Activated CD4-positive, alpha-beta T cell treated with anti-CD3 and anti-CD28 coated beads for 1 hour (primary cell): ENCODE measurements around the gene CA12.

Experiments
- DNase-seq: peaks from one replicate; pipeline ENCODE4 v3.0.0-alpha.2; 2020

The CA12 gene

DNA sequence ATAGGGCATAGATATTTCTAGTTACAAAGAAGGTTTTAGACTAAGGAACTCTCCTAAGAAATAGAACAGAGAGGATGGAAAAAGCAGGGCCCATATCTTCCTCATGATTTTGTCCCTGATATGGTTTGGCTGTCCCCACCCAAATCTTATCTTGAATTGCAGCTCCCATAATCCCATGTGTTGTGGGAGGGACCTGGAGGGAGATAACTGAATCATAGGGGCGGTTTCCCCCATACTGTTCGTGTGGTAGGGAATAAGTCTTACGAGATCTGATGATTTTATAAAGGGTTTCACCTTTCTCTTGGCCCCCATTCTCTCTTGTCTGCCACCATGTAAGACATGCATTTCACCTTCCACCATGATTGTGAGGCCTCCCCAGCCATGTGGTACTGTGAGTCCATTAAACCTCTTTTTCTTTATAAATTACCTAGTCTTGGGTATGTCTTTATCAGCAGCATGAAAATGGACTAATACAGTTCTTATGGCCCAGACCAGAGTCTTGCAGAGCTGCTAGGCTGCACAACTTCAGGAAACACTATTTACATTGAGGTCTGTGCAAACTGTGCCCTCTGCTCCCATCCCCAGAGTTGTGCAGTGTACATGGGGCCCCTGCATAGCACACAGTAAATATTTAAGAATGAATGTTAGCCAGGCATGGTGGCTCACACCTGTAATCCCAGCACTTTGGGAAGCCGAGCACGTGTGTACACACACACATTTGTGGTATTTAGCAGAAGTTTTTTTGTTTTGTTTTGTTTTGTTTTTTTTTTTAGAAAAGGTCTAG is 20.3 kb upstream of the CA12 start:
- DNase-seq: no peak

DNA sequence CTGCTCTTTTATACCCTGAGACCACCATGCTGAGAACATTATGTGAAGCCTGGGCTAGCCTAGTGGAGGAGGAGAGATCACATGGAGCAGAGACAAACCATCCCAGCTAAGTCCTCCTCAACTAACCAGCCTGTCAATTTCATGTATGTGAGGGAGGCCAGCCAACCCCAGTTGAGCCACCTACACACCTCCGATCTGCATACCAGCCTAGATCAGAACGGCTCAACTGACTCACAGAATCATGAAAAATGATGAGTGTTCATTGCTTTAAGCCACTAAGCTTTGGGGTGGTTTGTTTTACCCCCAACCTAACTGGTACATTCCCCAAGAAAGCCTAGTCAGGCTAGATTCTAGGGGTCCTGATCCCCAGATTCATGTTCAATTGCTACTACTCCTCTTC is 19.4 kb upstream of the CA12 start:
- no peak for DNase-seq

DNA sequence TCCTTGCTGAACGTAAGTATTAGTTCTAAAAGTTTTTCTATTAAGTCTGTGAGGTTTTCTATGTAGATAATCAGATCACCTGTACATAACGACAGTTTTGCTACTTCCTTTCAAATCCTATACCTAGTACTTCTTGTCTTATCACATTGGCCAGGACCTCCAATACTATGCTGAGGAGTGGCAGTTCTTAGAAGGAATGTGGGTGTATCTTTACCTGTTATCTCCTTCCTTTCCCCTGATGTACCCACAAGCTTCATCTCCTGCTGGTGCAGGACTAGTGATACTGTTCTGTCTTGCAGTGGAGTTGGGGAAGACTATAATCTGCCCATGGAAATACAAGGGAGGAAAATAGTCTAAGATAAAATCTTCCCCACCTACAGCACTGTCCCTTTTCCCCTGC is 16.8 kb upstream of the CA12 start:
- no peak for DNase-seq

DNA sequence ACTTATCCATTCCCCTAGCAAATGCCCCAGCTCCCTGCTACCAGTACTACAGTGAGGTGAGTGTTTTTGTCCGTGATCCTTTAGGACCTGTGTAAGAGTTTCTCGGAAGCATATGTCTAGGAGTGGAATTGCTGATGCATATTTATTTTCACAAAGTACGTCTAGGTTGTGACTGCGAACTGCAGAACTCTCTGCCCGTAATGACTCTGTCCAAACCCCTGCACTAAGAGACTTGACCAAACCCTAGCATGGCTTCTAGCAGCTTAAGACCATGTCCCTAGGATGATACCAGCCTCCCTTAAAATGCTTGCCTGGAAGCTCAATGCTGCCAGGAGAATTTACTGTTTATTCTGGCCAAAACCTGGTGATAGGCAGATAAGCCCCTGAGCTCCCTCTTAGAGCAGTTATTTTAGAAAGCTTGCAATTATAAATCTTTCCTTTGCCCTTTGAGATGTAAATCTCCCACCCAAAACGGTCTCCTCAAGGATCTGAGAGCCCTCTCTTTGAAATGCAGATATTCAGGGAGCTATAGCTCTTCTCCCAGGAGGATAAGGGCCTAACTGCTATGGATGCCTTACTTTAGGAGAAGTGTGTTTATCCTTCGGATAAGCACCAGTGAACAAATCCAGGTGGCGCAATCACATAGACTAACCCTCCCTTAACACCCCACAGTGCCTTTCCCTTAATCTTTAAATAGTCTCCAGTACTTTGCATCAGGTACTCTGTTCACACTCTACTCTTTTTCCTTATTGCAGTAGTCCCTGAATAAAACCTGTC is 14.7 kb upstream of the CA12 start:
- DNase-seq: no peak

DNA sequence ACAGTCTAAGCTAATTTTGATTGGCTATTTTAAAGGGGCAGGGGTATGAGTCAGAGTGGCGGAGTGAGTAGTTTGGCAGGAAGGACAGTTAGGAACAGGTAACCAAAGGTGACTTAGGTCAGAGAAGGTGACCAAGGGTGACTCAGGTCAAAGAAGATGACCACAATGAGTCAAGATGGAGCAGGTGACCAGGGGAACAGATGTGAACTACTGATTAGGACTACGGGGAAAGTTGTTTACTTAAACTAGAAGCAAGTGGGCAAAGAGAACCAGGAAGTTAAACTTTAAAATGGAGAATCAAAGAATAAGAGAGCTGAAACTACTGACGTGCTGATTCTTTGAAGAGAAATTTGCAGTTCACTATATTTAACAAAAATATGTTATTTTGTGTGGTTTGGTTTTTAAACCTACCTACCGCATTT is 14.1 kb upstream of the CA12 start:
- DNase-seq: no peak

DNA sequence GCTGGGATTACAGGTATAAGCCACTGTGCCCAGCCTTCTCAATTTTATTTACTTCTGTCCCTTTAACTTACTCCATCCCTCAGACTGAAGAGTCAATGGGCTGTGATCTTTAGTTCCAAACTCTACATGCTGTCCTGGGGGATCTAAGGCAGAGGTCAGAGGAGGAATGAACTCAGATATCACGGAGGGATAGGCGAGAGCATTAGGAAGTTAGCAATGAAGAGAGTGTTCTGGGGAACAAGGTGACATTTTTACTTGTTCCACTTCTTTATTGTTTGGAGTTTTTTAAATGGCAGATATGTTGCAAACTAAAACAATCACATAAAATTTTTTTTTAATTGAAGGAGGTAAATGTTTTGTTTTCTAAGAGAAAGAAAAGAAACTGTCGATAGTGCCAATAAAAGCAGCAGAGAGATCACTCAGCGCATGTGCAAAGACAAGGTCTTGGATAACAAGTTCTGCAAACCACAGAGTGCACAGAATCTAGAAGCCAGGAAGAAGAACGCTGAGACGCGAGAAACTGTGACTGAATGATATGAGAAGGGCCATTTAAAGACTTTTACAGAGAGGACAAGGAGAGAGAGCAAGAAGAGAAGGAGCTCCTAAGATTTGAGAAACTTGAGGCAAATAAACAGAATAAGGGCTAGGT is 10.8 kb upstream of the CA12 start:
- DNase-seq: no peak

DNA sequence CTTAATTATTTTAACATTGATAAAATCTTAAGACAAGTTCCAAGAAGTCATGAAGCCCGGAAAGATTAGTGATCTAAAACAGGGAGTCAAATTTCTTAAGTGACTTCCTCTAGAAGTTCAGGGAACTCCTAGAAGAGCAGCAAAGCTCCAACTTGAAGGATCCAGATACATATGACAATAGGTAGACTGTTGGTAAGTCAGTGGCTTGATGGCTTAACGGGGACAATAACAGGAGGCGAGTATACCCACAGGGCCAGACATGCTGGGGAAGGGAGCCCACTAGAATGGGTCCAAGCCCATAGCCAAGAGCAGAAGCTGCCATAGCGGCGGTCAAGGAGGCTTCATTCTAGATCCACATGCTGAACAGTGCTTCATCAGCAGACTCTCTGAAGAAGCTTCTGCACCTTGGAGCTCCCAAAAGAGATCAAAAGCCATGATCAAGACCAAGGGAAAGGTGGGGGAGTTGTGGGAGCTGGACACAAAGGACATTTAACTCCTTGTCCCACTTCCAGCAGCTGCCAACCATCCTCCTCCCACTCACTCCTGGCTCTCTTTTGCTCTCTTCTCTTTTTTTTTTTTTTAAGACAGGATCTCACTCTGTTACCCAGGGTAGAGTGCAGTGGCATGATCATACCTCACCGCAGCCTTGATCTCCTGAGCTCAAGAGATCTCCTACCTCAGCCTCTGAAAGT is 10.2 kb upstream of the CA12 start:
- DNase-seq: no peak

DNA sequence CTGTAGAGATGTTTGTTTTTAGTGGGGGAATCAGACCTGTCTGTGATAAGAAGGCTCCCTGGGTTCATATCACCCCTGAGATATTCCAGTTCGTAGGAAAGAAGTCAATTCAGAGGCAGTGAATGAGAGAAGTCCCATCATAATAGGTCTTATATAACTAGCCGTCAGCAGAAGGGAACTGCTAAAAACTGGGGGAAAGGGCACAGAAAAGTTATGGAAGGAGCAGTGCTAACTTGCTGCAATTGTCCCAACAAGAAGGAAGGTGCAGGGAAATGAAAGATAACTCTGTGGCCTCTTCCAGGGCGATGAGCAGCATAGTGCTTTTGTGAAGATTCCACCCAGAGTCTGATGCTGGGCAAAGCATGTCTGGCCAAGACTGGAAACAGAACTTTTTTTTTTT is 9.0 kb upstream of the CA12 start:
- no peak for DNase-seq

DNA sequence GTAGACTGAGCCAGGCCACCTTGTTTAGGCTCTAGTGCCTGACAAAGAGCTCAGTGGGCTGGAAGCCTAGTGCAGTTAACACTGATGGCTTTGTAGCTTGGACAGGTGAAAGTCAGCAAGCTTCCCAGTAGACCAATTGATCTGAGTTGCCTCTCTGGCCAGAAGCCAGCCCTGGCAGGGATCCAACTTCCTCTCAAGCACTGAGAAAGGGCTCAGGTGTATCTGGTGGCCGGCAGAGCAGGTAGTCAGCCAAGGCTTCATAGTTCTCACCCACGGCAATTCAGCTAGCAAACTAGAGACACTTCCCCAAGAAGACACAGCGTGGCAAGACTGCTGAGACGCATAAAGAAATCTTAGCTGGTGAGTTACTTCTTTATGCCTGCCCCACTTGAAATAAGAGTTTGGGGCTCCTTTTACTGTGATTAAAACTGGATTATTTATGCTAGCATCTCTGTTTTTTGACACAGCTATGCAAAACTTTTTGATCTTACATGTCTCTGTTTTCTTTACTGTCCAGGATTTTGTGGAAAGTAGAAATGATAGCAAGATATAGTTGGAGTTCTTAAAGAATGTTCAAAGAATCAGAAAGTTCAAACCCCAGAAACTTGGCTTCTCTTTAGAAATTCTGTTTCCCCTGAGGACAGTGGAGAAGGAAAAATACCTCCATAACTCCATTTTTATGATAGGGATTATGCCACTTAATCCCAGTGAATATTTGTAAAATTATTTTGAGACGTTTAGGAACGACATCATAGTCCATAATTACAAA is 8.4 kb upstream of the CA12 start:
- no peak for DNase-seq

DNA sequence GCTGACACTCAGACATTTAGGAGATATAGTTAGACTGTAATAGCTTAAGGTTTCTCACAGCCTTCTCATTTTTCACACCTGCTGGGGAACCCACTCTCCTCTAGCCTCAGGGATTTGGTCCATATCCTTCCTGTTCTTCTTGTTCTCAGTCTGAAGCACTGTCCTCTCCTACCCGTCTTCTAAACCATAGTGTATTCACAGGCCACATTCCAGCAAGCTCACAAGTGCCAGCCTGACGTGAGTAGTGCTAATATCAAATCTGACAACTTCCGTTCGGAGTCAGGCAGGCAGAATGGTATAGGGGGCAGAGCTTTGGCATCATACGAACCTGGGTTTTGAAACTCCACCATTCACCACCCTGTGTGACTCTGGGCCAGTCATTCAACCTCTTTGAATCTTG is 6.9 kb upstream of the CA12 start:
- no peak for DNase-seq

DNA sequence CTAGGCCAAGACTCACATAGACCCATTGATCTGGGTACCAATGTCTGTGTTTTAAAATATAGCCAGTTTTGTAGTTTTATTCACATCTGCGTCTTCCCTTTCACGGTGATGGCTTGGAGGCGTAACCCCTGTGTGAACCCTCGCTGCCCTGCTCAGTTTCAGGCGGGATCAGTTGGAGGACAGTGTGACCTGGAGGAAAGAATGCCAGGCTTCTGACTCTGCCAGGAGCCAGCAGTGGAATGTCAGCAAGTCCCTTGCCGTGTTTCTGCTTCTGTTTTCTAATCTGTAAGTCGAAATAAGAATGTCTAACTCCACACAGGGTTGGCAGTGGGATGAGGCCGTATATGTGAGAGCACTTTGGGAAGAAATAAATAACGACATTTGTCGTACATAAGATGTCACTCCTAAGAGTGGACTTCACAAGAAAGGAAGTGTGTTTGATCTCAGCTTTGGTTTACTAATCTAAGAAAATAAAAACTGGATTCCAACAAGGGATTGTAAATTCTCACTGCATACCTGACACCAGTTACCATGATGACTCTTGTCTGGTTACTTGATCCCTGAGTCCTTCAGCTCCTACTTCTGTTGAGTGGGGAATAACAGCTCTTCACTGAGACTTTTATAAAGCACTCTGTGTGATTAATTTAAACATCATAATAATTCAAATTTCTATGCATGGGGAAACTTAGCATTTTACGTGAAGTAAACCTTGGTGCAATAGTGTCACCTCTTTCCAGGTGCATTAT is 6.3 kb upstream of the CA12 start:
- DNase-seq: no peak

DNA sequence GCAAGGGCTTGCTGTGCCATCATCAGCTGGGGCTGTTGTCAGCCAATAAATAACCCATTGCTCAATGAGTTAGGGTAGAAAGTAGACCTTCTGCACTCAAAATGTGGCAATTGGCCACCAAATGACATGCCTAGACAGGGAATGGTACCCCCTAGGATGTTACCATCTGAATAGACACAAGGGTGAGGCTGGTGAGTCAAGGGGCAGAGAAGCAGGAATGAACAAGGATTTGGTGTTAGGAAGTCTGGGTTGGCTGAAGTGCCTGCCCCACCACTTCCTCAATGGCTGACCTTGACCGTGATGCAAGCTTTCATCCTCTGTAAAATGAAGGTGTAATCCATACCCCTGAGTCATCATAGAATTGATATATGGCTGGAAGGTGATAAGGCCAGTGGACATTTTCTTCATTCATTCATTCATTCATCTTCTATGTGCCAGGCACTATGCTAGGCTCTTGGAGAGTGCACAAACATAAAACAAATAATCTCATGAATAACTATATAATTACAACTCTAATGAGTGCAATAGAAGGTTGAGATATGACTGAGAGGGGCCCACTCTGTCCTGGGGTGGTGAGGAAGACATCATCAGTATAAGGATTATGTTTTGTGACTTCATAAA is 4.4 kb upstream of the CA12 start:
- no peak for DNase-seq

DNA sequence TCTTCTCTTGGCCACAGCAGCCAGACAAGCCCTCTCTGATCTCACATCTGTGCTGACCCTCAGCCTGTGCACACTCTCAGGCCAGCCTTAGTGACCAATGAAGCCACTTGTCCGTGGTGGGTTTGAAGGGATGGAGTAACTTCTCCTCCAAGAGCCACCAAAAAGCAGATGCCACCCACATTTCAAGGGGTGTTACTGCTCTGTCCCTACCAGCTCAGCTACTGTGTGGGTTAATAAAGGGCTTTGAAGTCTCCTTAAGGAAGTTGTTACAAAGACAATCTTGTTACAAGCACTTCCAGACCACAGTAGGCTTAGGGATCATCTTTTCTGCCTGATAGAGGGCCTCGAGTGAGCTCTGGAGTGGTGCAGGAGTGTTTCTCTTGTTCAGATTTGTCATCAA is 3.3 kb upstream of the CA12 start:
- no peak for DNase-seq

DNA sequence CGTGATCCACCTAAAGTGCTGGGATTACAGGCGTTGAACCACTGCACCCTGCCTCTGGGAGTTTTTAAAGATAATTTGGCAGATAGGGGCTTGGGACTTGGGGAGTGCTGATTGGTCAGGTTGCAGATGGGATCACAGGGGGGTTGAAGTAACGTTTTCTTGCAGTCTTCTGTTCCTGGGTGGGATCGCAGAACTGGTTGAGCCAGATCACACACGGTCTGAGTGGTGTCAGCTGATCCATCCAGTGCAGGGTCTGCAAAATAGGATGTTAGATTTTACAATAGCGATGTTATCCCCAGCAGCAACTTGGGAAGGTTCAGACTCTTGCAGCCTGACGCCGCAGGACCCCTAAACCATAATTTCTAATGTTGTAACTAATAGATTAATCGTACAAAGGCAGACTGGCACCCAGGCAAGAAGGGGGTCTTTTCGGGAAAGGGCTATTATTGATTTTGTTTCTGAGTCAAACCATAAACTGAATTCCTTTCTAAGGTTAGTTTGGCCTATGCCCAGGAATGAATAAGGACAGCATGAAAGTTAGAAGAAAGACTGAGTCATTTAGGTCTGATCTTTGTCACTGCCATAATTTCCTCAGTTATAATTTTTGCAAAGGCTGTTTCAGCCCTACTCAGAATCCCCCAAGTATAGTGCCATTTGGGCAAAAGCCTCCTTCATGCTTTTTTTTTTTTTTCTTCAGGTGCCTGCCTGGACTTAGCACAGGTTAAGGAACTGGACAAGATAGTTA is 1.5 kb upstream of the CA12 start:
- DNase-seq: no peak

DNA sequence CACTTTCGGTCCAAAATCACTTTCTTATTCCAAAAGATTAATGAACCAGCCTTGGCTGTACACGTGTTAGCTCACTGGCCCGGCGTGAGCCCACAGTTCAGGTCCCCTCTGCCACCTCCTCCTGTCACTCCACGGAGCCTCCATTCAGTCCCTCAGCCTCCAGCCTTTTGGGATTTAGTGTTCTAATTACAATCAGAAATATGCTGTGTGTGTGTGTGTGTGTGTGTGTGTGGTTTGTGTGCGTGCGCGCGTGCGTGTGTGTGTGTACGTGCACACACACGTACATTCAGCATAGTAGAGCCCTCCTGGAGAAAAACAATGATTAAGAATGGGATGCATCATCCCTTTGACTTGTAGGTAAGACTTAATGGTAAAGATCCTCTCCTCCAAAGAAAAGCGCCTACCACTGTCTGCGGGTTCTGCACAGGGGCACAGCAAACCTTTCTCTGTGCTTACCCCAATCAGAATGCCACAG is 801 bp downstream of the CA12 start:
- DNase-seq: no peak

DNA sequence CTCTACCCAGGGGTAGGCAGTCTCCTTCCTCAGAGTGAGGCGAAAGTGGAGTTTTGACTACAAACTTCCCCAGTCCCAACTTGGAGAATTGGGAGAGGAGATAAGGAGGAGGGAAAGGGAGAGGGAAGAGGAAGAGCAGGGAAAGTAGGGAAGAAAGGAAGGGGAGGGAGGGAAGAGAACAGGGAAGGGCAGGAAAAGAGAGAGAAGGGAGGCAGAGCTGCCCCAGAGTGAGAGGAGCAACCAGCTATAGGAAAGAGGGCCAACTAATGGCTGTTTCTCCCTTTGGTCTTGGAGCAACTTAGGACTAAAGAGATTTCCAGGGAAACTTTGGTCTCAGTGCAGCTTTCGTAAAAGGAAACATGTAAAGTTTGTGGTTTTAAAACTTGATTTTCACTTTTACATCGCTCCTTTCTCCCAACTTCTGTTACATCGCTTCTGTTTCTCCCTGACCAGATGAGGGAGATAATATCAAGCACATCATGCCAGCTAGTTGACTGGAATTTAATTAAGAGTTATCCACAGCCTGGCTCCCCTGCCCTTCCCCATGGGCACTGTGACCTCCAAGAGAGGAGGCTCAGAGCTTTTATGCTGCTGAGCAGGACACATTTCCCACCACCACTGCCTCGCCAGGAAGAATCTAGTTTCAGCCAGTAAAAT is 1.4 kb downstream of the CA12 start:
- DNase-seq: no peak

DNA sequence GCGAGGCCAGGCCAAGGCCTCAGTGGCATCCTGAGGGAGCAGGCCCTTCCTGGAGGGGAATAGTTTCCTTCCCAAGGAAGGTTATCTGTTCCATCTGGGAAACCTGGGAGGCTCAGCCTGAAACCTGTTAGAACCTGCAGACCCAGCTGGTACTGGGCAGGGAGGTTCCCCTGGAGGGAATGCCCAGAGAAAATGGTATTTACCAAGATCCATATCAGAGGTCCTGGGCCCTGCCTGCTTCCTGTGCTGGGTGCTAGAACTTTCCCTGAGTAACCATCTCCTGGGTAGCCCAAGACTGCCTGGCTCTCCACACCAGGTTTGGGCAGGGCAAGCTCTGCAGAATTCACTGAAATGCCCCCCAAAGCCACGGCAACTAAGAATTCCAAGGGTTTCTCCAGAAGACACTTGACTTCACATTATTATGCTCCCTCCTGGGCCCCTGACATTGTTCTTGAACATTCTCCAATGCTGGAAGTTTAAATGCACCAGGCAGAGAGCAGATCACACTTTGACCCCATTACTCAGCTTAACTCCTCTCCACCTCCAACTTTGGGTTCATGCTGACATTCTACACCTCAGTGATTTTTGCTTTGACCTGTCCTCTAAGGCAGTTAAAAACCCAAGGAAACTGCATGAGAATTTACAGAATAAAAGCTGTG is 2.0 kb downstream of the CA12 start:
- DNase-seq: no peak

DNA sequence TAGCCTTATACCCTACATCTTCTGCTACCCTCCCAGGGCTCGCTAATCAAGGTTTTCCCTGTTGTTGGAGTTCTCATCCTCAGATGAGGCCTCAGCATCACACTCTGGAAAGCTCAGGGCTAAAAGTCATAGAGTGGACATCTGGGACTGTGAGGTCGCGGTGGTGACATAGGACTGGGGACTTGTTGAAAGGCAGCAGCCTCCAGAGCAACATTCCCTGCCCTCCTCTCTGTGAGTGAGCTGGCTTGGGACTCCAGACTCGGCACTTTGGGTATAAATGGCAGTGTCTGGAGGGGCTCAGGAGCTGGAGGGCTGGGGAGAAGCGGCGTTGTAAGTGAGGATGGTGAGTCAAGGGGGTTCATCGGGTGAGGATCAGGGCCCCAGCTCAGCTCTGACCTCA is 2.7 kb downstream of the CA12 start:
- DNase-seq: no peak
